HEK293 (cell line): ENCODE data around the gene CCDC30.

Experiments used
- AEBP2 ChIP-seq: fragments of 450-650 bp; formaldehyde crosslinking; IDR thresholded peaks from 2 replicates; pipeline ENCODE4 v1.5.1; 2016; ENCODE audit warnings: missing biosample characterization, missing genetic modification characterization, borderline replicate concordance
- CTCF ChIP-seq: fragments of 450-650 bp; formaldehyde crosslinking; IDR thresholded peaks from 2 replicates; pipeline ENCODE4 v1.5.1; 2016; ENCODE audit warnings: missing biosample characterization, missing genetic modification characterization
- SETDB1 ChIP-seq: IDR thresholded peaks from one replicate; pipeline ENCODE4 v1.6.1; 2017; ENCODE audit warnings: mild to moderate bottlenecking, low read length, moderate library complexity, mixed read lengths; ENCODE audit not compliant: insufficient read length
- SP7 ChIP-seq: fragments of 450-650 bp; formaldehyde crosslinking; IDR thresholded peaks from 2 replicates; pipeline ENCODE4 v1.5.1; 2016; ENCODE audit warnings: missing biosample characterization, missing genetic modification characterization
- TCF7L2 ChIP-seq: IDR thresholded peaks from 2 replicates; pipeline ENCODE4 v1.6.1; 2011; ENCODE audit warnings: low read depth, mild to moderate bottlenecking, inconsistent platforms, low read length, moderate library complexity, borderline replicate concordance
- ZBTB7A ChIP-seq: fragments of 450-650 bp; formaldehyde crosslinking; IDR thresholded peaks from 2 replicates; pipeline ENCODE4 v1.5.1; 2016; ENCODE audit warnings: low read depth, missing biosample characterization, missing genetic modification characterization
- ZNF274 ChIP-seq, 2 experiments: fragments of 200-500 bp in 1 of 2; fragments of 450-650 bp in 1 of 2; sonication (Bioruptor generic) in 1 of 2; formaldehyde crosslinking in 1 of 2; IDR thresholded peaks; 2 replicates each; pipeline versions ENCODE4 v1.5.1 to v1.6.1; 2014 to 2016; ENCODE audit warnings: borderline replicate concordance in 1 of 2, inconsistent platforms in 1 of 2, low read length in 1 of 2, missing biosample characterization in 1 of 2, missing genetic modification characterization in 1 of 2

- TF ChIP-seq CTCF (tag by site-specific recombination): no peak
- TF ChIP-seq ZBTB7A (tag by site-specific recombination): no peak
- no peak for TF ChIP-seq SP7 (tag by site-specific recombination)
- TF ChIP-seq AEBP2: no peak
- TF ChIP-seq TCF7L2: no peak
- no peak for TF ChIP-seq SETDB1
- TF ChIP-seq ZNF274 (IDR thresholded peaks at IDR 0.05; ENCODE audit: low read length): no peak
- TF ChIP-seq ZNF274 (tag by site-specific recombination; IDR thresholded peaks at IDR 0.05; ENCODE audit: borderline replicate concordance): no peak
These were observed 16.5 kb downstream of the CCDC30 start for GRCh38 chr1:42479621-42480020.
